Fibroblast of skin of left quadriceps (primary cell): ENCODE data around the gene AOAH.

ENCODE experiments used
- DNase-seq, 2 experiments: peaks; one replicate each; pipeline ENCODE4 v3.0.0-alpha.2; 2013; ENCODE audit warnings: low read depth in 2 of 2

Gene AOAH

GRCh38 chr7:36633377-36633776 is 90.9 kb downstream of the AOAH start:
- no peak for DNase-seq

GRCh38 chr7:36630112-36630650 is 94.1 kb downstream of the AOAH start:
- DNase-seq = no peak

- DNase-seq = no peak
Observed at GRCh38 chr7:36629351-36629750, 94.9 kb downstream of the AOAH start.

GRCh38 chr7:36627836-36628235 is 96.5 kb downstream of the AOAH start:
- DNase-seq = no peak

GRCh38 chr7:36626111-36626510 is 98.2 kb downstream of the AOAH start:
- no peak for DNase-seq

- DNase-seq = no peak
Observed at GRCh38 chr7:36625247-36625646, 99.0 kb downstream of the AOAH start.

GRCh38 chr7:36623247-36623646 is 101.0 kb downstream of the AOAH start:
- no peak for DNase-seq

- DNase-seq = no peak
Observed at GRCh38 chr7:36621396-36621795, 102.9 kb downstream of the AOAH start.

GRCh38 chr7:36620166-36620708 is 104.1 kb downstream of the AOAH start:
- DNase-seq = no peak

GRCh38 chr7:36617408-36617807 is 106.9 kb downstream of the AOAH start:
- DNase-seq = no peak

- DNase-seq = no peak
Observed at GRCh38 chr7:36615852-36616540, 108.3 kb downstream of the AOAH start.

- DNase-seq = no peak
Observed at GRCh38 chr7:36614959-36615358, 109.3 kb downstream of the AOAH start.

- DNase-seq = no peak
Observed at GRCh38 chr7:36613031-36613614, 111.2 kb downstream of the AOAH start.

GRCh38 chr7:36611703-36612102 is 112.6 kb downstream of the AOAH start:
- no peak for DNase-seq

GRCh38 chr7:36607721-36608095 is 116.6 kb downstream of the AOAH start:
- DNase-seq = no peak

GRCh38 chr7:36606976-36607720 is 117.1 kb downstream of the AOAH start:
- DNase-seq = no peak

- no peak for DNase-seq
Observed at GRCh38 chr7:36606153-36606975, 117.9 kb downstream of the AOAH start.

- no peak for DNase-seq
Observed at GRCh38 chr7:36605261-36606051, 118.8 kb downstream of the AOAH start.

GRCh38 chr7:36604806-36605205 is 119.5 kb downstream of the AOAH start:
- DNase-seq = no peak

- DNase-seq = no peak
Observed at GRCh38 chr7:36602934-36603887, 121.1 kb downstream of the AOAH start.
